Kidney (tissue), 14 donors: Measurements from ENCODE around the gene EGLN2. TPM values are rescaled to one million over a fixed set of nuclear protein-coding genes. Genes with fewer than 3 reads are reported as not detected.
"Not testable (repeated sequence)": the region's sequence is repeated elsewhere in the genome, so short reads cannot be mapped to it uniquely, and the experiment has no call there.

ENCODE experiments used
- DNase-seq, 5 donors: peaks; one replicate each; pipeline ENCODE4 v3.0.0-alpha.2; 2013 to 2020
- FAIRE-seq: peaks from 2 replicates; lab custom pipeline; 2012; peaks lifted over from hg19 to GRCh38; lab: Jason Lieb, UNC
- H3K27ac ChIP-seq, 2 donors: one replicate each; pipeline ENCODE4 v1.7.0; 2013; ENCODE audit warnings: low read depth in 2 of 2, low read length in 2 of 2, inconsistent platforms in 1 of 2
- H3K27me3 ChIP-seq: one replicate; pipeline ENCODE4 v1.7.1; 2013; ENCODE audit warnings: low read length, inconsistent platforms; ENCODE audit not compliant: control insufficient read depth, insufficient read depth
- H3K36me3 ChIP-seq, 3 donors: one replicate each; pipeline versions ENCODE4 v1.7.0 to v1.7.1; 2013; ENCODE audit warnings: low read length in 3 of 3, control low read depth in 1 of 3, inconsistent platforms in 1 of 3; ENCODE audit not compliant: insufficient read depth in 3 of 3, control insufficient read depth in 2 of 3
- H3K4me1 ChIP-seq, 3 donors: one replicate each; pipeline versions ENCODE4 v1.7.0 to v1.7.1; 2013; ENCODE audit warnings: low read length in 3 of 3, inconsistent platforms in 1 of 3, low read depth in 1 of 3; ENCODE audit not compliant: control insufficient read depth in 2 of 3, insufficient read depth in 2 of 3
- H3K4me3 ChIP-seq, 3 donors: one replicate each; pipeline versions ENCODE4 v1.7.0 to v1.8.1; 2013; ENCODE audit warnings: low read length in 3 of 3, control low read depth in 1 of 3, inconsistent platforms in 1 of 3
- H3K9ac ChIP-seq, 3 donors: one replicate each; pipeline versions ENCODE4 v1.7.0 to v1.7.1; 2013; ENCODE audit warnings: low read length in 3 of 3, control low read depth in 1 of 3, inconsistent platforms in 1 of 3
- H3K9me3 ChIP-seq, 3 donors: one replicate each; pipeline versions ENCODE4 v1.7.0 to v1.7.1; 2013; ENCODE audit warnings: low read length in 3 of 3, control low read depth in 1 of 3, inconsistent platforms in 1 of 3; ENCODE audit not compliant: control insufficient read depth in 2 of 3, insufficient read depth in 1 of 3
- intact Hi-C: fragments of 100-400 bp; cut with DNase I; formaldehyde crosslinking; loops from one replicate; pipeline ENCODE4 v1.11.1; 2022
- polyA plus RNA-seq: library from polyadenylated mRNA; stranded (reverse); fragments of 350-450 nt; fragmentation: Illumina TruSeq; extraction: RNeasy Lipid Tissue Mini Kit (QIAGEN cat#74804); gene quantifications from one replicate; pipeline ENCODE4 v1.2.3, GENCODE V29; 2014; ENCODE audit warnings: low read depth, low replicate concordance; ENCODE audit not compliant: insufficient read depth
- total RNA-seq: library from RNA; stranded (reverse); fragmentation: NEBNext Ultra II Directional; extraction: Animal tissue kit (Norgen Biotek cat#: 25700); gene quantifications from one replicate; pipeline ENCODE4 v1.2.1, GENCODE V29; 2021
- TF ChIP-seq, protein P1 (sequence below): IDR thresholded peaks from 3 replicates; pipeline ENCODE4 v1.5.1; 2012; ENCODE audit warnings: mild to moderate bottlenecking, moderate library complexity, borderline replicate concordance; ENCODE audit not compliant: insufficient read depth; ENCODE audit errors: extremely low read depth
- donor health status: control.
- donor health status: control.
- donor health status: control.
- donor health status: control.
- donor health status: control.
- donor health status: DM: yes; HTN: yes; CAD: no.
- donor health status: Normal renal cell carcinoma (clear cell type).

EGLN2 gene
- total and polyA plus RNA-seq, 2 donors from 2014 or later: 96.0 to 96.3 TPM

DNA sequence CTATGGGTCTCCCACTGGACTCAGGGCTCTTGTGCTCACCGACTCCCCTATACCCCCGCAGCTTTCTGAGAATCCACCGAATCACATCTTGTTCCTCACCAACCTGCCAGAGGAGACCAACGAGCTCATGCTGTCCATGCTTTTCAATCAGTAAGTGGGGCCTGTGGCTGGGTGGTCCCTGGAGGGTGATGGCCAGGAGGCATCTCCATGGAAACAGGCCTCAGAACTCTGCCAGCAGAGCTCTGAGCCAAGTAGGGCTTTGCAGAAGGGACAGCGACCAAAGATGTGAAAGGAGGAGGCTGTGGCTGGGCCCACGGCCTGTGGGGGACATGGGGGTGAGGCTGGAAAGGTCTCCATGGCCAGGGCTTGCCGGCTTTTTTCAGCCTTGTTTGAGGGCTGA lies 35.5 kb upstream of the EGLN2 start:
- FAIRE-seq: no peak

GRCh38 chr19:40763963-40764362 lies 35.0 kb upstream of the EGLN2 start:
- no peaks in the 10 kb centered on the region for H3K27me3 ChIP-seq
- H3K4me3 ChIP-seq: no peak overlapping the region
- TF ChIP-seq, protein P1, sequence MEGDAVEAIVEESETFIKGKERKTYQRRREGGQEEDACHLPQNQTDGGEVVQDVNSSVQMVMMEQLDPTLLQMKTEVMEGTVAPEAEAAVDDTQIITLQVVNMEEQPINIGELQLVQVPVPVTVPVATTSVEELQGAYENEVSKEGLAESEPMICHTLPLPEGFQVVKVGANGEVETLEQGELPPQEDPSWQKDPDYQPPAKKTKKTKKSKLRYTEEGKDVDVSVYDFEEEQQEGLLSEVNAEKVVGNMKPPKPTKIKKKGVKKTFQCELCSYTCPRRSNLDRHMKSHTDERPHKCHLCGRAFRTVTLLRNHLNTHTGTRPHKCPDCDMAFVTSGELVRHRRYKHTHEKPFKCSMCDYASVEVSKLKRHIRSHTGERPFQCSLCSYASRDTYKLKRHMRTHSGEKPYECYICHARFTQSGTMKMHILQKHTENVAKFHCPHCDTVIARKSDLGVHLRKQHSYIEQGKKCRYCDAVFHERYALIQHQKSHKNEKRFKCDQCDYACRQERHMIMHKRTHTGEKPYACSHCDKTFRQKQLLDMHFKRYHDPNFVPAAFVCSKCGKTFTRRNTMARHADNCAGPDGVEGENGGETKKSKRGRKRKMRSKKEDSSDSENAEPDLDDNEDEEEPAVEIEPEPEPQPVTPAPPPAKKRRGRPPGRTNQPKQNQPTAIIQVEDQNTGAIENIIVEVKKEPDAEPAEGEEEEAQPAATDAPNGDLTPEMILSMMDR: no peak
- DNase-seq (no peak), FAIRE-seq (no peak)
- no peak overlapping the region for H3K27ac ChIP-seq
- peaks cover 16 to 63% (median 48%) of the 10 kb centered on the region in 3 donors for H3K36me3 ChIP-seq
- H3K4me1 ChIP-seq: no peaks in the 10 kb centered on the region
- no peak overlapping the region for H3K9ac ChIP-seq
- H3K9me3 ChIP-seq: no peaks in the 10 kb centered on the region
- intact Hi-C loops: no loop called here

More for the DNA sequence above, 35.5 kb upstream of the EGLN2 start:
- Histone ChIP-seq H3K27me3 (no peaks in the 10 kb centered on the region), H3K27ac (no peak overlapping the region), H3K4me3 (no peak overlapping the region), H3K9ac (no peak overlapping the region), H3K4me1 (no peaks in the 10 kb centered on the region), H3K36me3 (peaks cover 16 to 64% (median 48%) of the 10 kb centered on the region in 3 donors), H3K9me3 (no peaks in the 10 kb centered on the region)
- intact Hi-C loops: no loop called here
- DNase-seq: no peak
- TF ChIP-seq, protein P1: no peak

DNA sequence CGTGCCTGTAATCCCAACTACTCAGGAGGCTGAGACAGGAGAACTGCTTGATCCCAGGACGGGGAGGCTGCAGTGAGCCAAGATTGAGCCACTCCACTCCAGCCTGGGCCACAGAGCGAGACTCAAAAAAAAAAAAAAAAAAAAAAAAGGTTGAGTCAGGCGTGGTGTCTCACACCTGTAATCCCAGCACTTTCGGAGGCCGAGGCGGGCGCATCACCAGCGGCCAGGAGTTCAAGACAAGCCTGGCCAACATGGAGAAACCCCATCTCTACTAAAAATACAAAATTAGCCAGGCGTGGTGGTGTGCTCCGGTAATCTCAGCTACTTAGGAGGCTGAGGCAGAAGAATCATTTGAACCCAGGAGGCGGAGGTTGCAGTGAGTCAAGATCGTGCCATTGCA lies 32.6 kb upstream of the EGLN2 start:
- H3K27me3 ChIP-seq, H3K9me3 ChIP-seq, FAIRE-seq, H3K4me3 ChIP-seq, H3K9ac ChIP-seq, DNase-seq, intact Hi-C loops, H3K4me1 ChIP-seq, H3K27ac ChIP-seq: not testable (repeated sequence)
- peaks cover 10 to 43% (median 38%) of the 10 kb centered on the region in 3 donors for H3K36me3 ChIP-seq

- H3K27me3 ChIP-seq: no peaks in the 10 kb centered on the region
- no peaks in the 10 kb centered on the region for H3K9me3 ChIP-seq
- FAIRE-seq (no peak), DNase-seq (no peak)
- no peak overlapping the region for H3K4me3 ChIP-seq
- intact Hi-C loops: no loop called here
- TF ChIP-seq, protein P1: no peak
- H3K36me3 ChIP-seq: peaks cover 2 to 21% (median 20%) of the 10 kb centered on the region in 3 donors
- no peak overlapping the region for H3K9ac ChIP-seq
- no peaks in the 10 kb centered on the region for H3K4me1 ChIP-seq
- H3K27ac ChIP-seq: no peak overlapping the region
Measured at GRCh38 chr19:40768869-40769268, 30.1 kb upstream of the EGLN2 start.

DNA sequence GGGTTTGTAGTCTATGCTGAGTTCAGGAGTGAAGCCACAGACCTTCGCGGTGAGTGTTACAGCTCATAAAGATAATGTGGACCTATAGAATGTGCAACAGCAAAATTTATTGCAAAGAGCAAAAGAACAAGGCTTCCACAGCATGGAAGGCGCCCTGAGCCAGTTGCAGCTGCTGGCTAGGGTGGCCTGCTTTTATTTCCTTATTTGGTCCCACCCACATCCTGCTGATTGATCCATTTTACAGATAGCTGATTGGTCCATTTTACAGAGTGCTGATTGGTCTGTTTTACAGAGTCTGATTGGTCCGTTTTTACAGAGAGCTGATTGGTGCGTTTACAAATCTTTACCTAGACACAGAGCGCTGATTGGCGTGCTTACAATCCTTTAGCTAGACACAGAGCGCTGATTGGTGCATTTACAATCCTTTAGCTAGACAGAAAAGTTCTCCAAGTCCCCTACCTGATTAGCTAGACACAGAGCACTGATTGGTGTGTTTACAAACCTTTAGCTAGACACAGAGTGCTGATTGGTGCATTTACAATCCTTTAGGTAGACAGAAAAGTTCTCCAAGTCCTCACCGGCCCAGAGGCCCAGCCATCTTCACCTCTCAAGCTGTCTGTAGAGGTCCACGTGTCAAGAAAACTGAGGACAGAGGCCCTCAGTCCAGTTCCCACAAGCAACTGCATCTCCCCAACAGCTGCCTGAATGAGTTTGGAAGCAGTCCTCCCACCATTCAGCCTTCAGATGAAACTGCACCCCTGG lies 27.7 kb upstream of the EGLN2 start:
- H3K9me3 ChIP-seq, H3K36me3 ChIP-seq, FAIRE-seq, H3K4me3 ChIP-seq, DNase-seq, H3K27ac ChIP-seq, H3K9ac ChIP-seq, H3K4me1 ChIP-seq, H3K27me3 ChIP-seq, intact Hi-C loops: not testable (repeated sequence)
